ENCODE results near the gene MAPK8IP2.
"Not testable (repeated sequence)": the region's sequence is repeated elsewhere in the genome, so short reads cannot be mapped to it uniquely, and the experiment has no call there.

MAPK8IP2 gene

DNA sequence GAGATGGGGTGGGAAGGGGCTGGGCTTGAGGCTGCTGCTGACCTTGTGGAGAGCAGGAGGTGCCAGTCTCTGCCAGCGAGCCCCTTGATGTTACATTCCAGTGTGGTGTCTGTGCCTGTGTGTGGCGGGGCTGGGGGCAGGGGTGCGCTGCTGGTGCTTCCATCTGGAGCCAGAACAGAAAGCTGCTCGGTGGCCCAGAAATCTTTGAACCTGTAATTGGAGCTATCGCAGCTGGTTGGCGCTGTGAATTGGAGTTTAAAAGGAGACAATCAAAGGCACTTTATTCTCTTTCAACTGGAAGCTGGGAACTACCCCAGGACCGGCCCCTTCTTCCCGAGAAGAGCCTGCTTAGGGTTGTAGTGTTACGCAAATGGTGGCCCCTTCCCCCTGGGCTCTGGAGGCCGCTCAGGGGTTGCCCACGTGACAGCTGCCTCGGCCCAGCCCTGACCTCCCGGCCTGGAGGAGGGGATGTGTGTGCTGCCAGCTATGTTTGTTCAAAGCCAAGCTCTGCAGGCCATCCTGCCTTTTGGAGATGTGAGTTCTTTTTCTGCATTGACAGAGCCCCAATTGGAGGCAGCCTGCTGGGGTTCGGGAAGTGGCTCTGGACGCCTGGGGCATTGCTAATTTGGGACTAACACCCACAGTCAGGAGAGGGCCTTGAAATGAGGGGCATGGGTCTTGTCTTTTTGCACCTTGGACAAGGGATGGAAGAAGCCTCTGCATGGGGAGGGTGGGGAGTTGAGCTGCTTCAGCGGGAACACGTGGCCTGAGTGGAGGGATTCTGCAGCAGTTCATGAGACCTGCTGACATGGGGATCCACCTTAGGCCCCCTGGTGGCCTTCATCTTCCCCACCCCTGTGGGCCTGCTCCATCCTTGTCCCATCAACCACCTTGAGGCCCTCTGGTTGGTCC is 41.4 kb downstream of the MAPK8IP2 start:
- no peak for DNase-seq

GRCh38 chr22:50643021-50643820 is 42.6 kb downstream of the MAPK8IP2 start:
- DNase-seq: not testable (repeated sequence)

- DNase-seq: not testable (repeated sequence)
Observed at GRCh38 chr22:50643821-50644101, 43.2 kb downstream of the MAPK8IP2 start.

- no peak for DNase-seq
Observed at GRCh38 chr22:50653256-50653655, 52.7 kb downstream of the MAPK8IP2 start.

- DNase-seq: not testable (repeated sequence)
Observed at GRCh38 chr22:50654664-50655063, 54.1 kb downstream of the MAPK8IP2 start.

DNA sequence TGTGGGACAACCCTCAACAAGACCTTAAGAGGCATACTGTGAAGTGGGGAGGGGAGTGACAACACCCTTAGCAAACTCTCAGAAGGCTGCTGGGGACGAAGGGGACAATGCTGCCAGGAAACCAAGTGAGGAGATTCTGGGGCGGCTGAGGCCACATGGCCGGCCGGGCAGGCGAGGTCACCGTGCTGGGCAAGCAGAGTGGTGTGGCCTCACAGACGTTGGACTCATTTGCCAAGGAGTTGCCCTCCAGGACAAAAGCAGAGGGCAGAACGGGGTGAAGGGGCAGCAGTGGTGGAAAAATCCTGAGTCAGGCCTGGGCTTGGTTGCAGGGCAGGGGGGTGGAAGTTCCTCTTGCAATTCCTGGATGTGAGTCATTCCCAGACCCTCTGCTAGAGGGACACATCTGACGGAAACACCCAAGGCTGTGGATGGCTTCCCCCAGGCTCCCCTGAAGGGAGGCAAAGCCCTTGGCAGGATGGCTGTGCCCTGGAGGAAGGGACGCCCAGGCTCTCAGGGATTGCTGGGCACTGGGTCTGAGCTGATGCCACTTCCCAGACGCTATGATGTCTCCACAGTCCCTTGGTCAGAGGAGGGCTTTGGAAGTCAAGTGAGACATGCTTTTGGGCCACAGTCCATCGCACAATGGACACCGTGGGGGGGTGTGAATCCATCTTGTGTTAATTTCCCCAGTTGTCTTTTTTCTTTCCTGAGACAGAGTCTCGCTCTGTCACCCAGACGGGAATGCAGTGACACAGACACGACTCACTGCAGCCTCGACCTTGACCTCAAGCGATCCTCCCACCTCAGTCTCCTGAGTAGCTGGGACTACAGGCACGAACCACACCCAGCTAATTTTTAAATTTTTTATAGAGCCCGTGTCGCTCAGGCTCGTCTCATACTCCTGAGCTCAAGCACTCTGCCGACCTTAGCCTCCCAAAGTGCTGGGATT is 55.8 kb downstream of the MAPK8IP2 start:
- DNase-seq: no peak

DNA sequence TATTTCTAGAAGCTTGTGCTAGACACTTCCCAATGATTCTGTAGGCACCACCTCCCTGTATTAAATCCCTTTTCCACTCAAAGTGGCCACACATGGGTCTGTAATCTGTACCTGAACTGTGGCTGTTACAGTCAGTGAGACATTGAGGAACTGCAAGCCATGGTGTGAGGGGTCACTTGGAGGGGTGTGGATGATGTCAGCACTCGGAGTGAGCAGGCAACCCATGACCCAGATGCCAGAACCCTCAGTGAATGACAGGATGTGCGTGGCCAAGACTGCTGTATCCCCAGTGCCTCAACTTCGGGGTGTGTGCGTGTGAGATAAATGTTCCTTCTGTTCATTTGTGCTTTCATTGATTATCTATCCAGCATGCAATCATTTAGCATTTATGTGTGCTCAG is 57.3 kb downstream of the MAPK8IP2 start:
- DNase-seq: no peak

DNA sequence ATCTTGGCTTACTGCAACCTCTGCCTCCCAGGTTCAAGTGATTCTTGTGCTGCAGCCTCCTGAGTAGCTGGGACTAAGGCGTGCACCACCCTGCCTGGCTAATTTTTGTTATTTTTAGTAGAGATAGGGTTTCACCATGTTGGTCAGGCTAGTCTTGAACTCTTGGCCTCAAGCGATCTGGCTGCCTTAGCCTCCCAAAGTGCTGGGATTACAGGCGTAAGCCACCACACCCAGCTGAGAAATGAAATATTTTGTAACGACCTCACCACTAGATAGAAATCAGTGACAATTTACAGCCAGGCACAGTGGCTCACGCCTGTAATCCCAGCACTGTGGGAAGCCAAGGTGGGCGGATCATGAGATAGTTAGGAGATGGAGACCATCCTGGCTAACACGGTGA is 59.1 kb downstream of the MAPK8IP2 start:
- DNase-seq: not testable (repeated sequence)

GRCh38 chr22:50660306-50660705 is 59.7 kb downstream of the MAPK8IP2 start:
- no peak for DNase-seq

Data from KG1 (cell line).